ENCODE results near the gene ULK4.

GRCh38 chr3:41288785-41289184 lies 673.1 kb downstream of the ULK4 start:
- TF ChIP-seq, protein P1, sequence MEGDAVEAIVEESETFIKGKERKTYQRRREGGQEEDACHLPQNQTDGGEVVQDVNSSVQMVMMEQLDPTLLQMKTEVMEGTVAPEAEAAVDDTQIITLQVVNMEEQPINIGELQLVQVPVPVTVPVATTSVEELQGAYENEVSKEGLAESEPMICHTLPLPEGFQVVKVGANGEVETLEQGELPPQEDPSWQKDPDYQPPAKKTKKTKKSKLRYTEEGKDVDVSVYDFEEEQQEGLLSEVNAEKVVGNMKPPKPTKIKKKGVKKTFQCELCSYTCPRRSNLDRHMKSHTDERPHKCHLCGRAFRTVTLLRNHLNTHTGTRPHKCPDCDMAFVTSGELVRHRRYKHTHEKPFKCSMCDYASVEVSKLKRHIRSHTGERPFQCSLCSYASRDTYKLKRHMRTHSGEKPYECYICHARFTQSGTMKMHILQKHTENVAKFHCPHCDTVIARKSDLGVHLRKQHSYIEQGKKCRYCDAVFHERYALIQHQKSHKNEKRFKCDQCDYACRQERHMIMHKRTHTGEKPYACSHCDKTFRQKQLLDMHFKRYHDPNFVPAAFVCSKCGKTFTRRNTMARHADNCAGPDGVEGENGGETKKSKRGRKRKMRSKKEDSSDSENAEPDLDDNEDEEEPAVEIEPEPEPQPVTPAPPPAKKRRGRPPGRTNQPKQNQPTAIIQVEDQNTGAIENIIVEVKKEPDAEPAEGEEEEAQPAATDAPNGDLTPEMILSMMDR (tag by site-specific recombination; IDR thresholded peaks at IDR 0.05) = no peak
- TF ChIP-seq ZNF157 (tag by site-specific recombination; IDR thresholded peaks at IDR 0.05) (no peak), ZNF341 (tag by site-specific recombination; IDR thresholded peaks at IDR 0.05; ENCODE audit: low read depth) (no peak), SP3 (tag by site-specific recombination; IDR thresholded peaks at IDR 0.05) (no peak), ZBTB1 (tag by site-specific recombination; IDR thresholded peaks at IDR 0.05) (no peak), ZNF18 (tag by site-specific recombination; IDR thresholded peaks at IDR 0.05) (no peak)
- TF ChIP-seq, protein P2, sequence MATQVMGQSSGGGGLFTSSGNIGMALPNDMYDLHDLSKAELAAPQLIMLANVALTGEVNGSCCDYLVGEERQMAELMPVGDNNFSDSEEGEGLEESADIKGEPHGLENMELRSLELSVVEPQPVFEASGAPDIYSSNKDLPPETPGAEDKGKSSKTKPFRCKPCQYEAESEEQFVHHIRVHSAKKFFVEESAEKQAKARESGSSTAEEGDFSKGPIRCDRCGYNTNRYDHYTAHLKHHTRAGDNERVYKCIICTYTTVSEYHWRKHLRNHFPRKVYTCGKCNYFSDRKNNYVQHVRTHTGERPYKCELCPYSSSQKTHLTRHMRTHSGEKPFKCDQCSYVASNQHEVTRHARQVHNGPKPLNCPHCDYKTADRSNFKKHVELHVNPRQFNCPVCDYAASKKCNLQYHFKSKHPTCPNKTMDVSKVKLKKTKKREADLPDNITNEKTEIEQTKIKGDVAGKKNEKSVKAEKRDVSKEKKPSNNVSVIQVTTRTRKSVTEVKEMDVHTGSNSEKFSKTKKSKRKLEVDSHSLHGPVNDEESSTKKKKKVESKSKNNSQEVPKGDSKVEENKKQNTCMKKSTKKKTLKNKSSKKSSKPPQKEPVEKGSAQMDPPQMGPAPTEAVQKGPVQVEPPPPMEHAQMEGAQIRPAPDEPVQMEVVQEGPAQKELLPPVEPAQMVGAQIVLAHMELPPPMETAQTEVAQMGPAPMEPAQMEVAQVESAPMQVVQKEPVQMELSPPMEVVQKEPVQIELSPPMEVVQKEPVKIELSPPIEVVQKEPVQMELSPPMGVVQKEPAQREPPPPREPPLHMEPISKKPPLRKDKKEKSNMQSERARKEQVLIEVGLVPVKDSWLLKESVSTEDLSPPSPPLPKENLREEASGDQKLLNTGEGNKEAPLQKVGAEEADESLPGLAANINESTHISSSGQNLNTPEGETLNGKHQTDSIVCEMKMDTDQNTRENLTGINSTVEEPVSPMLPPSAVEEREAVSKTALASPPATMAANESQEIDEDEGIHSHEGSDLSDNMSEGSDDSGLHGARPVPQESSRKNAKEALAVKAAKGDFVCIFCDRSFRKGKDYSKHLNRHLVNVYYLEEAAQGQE (tag by site-specific recombination; IDR thresholded peaks at IDR 0.05) = no peak
